Endothelial cell (in vitro differentiated cells): ENCODE results near the gene LLCFC1. TPM values are rescaled to one million over a fixed set of nuclear protein-coding genes. Genes with fewer than 3 reads are reported as not detected.

Experiments used
- DNase-seq: peaks from one replicate; pipeline ENCODE4 v3.0.0; 2021; ENCODE audit warnings: low spot score
- H3K27ac Mint-ChIP-seq: one replicate; pipeline ENCODE4 v1.8.0; 2021; ENCODE audit warnings: mixed read lengths, inconsistent platforms; ENCODE audit not compliant: unreplicated experiment
- H3K27me3 Mint-ChIP-seq: one replicate; pipeline ENCODE4 v1.8.0; 2021; ENCODE audit warnings: mild to moderate bottlenecking, moderate library complexity, mixed read lengths, inconsistent platforms; ENCODE audit not compliant: unreplicated experiment
- H3K36me3 Mint-ChIP-seq: one replicate; pipeline ENCODE4 v1.8.0; 2021; ENCODE audit warnings: mild to moderate bottlenecking, low read depth, mixed read lengths, inconsistent platforms; ENCODE audit not compliant: unreplicated experiment
- H3K4me1 Mint-ChIP-seq: one replicate; pipeline ENCODE4 v1.8.0; 2021; ENCODE audit warnings: mild to moderate bottlenecking, mixed read lengths, inconsistent platforms; ENCODE audit not compliant: unreplicated experiment
- H3K4me3 Mint-ChIP-seq: one replicate; pipeline ENCODE4 v1.8.0; 2021; ENCODE audit warnings: mild to moderate bottlenecking, mixed read lengths, inconsistent platforms; ENCODE audit not compliant: unreplicated experiment
- H3K9me3 Mint-ChIP-seq: one replicate; pipeline ENCODE4 v1.8.0; 2021; ENCODE audit warnings: mixed read lengths, inconsistent platforms; ENCODE audit not compliant: unreplicated experiment
- total RNA-seq: library from RNA; stranded (reverse); fragmentation: NEBNext Ultra II Directional; extraction: Animal tissue kit (Norgen Biotek cat#: 25700); gene quantifications from one replicate; pipeline ENCODE4 v1.2.1, GENCODE V29; 2021; ENCODE audit not compliant: unreplicated experiment
- TF ChIP-seq, protein P1 (sequence below): fragments of 200-600 bp; sonication (generic); IDR thresholded peaks from one replicate; pipeline ENCODE4 v1.5.0; 2021; ENCODE audit warnings: antibody characterized with exemption; ENCODE audit not compliant: unreplicated experiment

LLCFC1 gene
- total RNA-seq, 1 donor from 2014 or later = not detected

DNA sequence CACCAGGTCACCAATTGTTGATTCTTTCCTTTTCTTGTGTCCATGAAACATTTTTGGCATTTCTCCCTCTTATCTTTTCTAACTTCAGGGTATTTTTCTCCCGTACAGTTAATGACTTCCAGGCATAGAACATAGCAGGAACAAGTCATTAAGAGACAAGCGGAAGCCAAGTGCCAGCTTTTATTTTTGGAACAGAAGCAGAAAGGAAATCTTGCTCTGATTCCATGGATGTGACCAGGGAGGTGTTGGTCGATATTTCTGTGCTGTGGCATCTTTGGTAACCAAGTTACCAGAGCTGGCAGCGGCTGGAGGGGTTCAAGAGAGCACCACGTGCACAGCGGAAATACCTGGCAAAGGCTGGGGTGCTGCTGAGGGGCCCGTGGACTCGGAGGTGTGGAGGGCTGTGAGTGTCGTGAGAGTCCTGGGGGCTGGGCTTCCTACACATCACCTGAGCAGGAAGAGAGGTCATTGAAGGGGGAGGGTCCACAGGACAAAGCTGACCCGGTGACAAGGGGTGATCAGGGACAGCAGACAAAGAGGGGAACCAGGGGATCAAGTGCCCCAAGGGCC is 1.8 kb downstream of the LLCFC1 start:
- H3K27ac Mint-ChIP-seq = peak overlapping the region; percentile 93
- no peaks in the 10 kb centered on the region for H3K9me3 Mint-ChIP-seq
- peaks cover 8% of the 10 kb centered on the region for H3K27me3 Mint-ChIP-seq
- H3K4me1 Mint-ChIP-seq = peaks cover 22% of the 10 kb centered on the region
- DNase-seq = no peak
- H3K4me3 Mint-ChIP-seq = peak overlapping the region; percentile 77
- H3K36me3 Mint-ChIP-seq = peaks cover 12% of the 10 kb centered on the region
- TF ChIP-seq, protein P1, sequence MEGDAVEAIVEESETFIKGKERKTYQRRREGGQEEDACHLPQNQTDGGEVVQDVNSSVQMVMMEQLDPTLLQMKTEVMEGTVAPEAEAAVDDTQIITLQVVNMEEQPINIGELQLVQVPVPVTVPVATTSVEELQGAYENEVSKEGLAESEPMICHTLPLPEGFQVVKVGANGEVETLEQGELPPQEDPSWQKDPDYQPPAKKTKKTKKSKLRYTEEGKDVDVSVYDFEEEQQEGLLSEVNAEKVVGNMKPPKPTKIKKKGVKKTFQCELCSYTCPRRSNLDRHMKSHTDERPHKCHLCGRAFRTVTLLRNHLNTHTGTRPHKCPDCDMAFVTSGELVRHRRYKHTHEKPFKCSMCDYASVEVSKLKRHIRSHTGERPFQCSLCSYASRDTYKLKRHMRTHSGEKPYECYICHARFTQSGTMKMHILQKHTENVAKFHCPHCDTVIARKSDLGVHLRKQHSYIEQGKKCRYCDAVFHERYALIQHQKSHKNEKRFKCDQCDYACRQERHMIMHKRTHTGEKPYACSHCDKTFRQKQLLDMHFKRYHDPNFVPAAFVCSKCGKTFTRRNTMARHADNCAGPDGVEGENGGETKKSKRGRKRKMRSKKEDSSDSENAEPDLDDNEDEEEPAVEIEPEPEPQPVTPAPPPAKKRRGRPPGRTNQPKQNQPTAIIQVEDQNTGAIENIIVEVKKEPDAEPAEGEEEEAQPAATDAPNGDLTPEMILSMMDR = no peak

DNA sequence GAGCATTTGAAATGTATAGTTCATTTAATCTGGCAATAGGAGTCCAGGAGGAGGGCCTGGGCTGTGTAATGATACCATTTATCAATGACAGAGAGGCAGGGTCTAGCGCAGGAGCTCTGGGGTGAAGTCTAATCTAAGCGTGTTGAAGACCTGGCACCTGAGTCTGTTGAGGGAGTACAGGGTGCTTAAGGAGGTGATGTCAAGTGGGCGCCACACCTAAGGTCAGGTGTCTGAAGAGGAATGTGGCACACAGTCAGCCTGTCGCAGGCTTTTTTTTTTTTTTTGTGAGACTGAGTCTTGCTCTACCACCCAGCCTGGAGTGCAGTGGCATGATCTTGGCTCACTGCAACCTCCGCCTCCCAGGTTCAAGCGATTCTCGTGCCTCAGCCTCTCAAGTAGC is 2.3 kb downstream of the LLCFC1 start:
- TF ChIP-seq, protein P1 = no peak
- no peaks in the 10 kb centered on the region for H3K9me3 Mint-ChIP-seq
- no peak for DNase-seq
- peaks cover 8% of the 10 kb centered on the region for H3K27me3 Mint-ChIP-seq
- H3K4me3 Mint-ChIP-seq = no peak overlapping the region
- peaks cover 12% of the 10 kb centered on the region for H3K36me3 Mint-ChIP-seq
- H3K27ac Mint-ChIP-seq = peak overlapping the region; percentile 93
- H3K4me1 Mint-ChIP-seq = peaks cover 22% of the 10 kb centered on the region

DNA sequence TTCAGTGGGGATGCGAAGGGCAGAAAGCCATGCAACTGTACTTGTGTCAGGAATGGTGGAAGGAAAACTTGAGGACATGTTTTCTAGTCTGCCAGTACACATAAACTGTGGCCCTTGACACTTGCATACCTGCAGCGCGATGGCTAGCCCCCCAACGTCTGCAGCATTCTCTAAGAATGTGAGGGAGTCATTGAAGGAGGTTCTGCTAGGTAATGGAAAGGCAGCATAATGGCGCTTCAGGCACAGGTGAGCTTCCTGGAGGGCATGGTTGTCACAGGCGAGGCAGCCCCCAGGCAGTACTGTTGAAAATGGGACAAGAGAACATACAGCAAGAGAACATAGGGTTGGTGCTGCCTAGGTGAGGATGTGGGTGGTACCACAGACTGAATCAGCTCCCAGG is 3.5 kb downstream of the LLCFC1 start:
- H3K9me3 Mint-ChIP-seq = no peaks in the 10 kb centered on the region
- DNase-seq = no peak
- H3K27me3 Mint-ChIP-seq = peaks cover 8% of the 10 kb centered on the region
- TF ChIP-seq, protein P1 = no peak
- H3K4me3 Mint-ChIP-seq = no peak overlapping the region
- no peak overlapping the region for H3K27ac Mint-ChIP-seq
- peaks cover 26% of the 10 kb centered on the region for H3K4me1 Mint-ChIP-seq
- H3K36me3 Mint-ChIP-seq = peaks cover 16% of the 10 kb centered on the region

DNA sequence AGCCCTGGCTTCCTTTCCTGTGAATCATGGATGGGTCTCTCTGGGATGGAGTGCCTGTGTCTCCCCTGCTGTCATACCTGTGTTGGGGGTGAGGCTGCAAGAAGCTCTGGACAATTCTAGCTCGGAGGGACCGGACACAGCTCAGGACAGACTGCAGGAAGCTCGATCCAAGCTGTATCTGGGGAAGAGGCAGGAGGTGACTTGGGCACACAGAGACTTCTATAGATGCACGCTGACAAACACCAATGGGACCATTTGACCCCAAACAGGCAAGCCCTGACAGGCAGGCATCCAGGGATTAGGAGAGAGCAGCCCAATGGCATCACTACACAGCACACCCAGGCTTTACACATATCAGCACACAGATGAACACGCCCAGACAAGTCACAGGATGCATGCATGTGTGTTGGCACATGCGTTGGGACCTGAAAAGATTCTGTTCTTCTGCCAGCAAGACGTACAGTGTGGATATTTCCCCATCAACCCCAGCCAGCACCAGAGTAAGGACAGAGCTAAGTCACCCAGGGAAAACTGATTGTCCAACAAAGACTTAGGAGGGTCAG is 4.5 kb downstream of the LLCFC1 start:
- DNase-seq = no peak
- Mint-ChIP-seq H3K27ac (no peak overlapping the region), H3K4me1 (peaks cover 26% of the 10 kb centered on the region), H3K9me3 (no peaks in the 10 kb centered on the region), H3K27me3 (peaks cover 6% of the 10 kb centered on the region), H3K4me3 (no peak overlapping the region), H3K36me3 (peaks cover 15% of the 10 kb centered on the region)
- TF ChIP-seq, protein P1 = no peak

DNA sequence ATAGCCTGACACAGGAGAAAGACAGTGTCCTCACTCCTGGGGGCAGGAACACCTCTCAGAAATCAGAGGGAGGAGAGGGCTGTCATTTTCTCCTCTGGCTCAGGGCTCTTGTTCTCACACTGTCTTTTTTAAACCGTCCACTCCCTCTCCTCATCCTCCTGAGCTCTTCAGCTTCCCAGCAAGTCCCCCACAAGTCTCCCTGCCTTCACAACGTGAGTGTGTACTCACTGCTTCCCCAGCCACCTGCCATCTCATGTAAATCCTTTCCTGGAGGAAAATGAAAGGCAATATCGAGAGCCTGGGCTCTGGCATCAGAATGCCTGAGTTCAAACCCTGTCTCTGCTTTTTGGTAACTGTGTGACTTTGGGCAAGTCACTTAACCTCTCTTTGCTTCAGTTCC is 5.7 kb downstream of the LLCFC1 start:
- no peak overlapping the region for H3K27ac Mint-ChIP-seq
- H3K9me3 Mint-ChIP-seq = no peaks in the 10 kb centered on the region

More for the DNA sequence above, 5.7 kb downstream of the LLCFC1 start:
- Mint-ChIP-seq H3K36me3 (peaks cover 13% of the 10 kb centered on the region), H3K4me3 (peak overlapping the region; percentile 53), H3K27me3 (peaks cover 5% of the 10 kb centered on the region), H3K4me1 (peaks cover 22% of the 10 kb centered on the region)
- TF ChIP-seq, protein P1 = no peak
- no peak for DNase-seq
